Endothelial cell (in vitro differentiated cells): ENCODE data around the gene TSBP1. TPM values are rescaled to one million over a fixed set of nuclear protein-coding genes. Genes with fewer than 3 reads are reported as not detected.

Experiments
- DNase-seq: peaks from one replicate; pipeline ENCODE4 v3.0.0; 2021; ENCODE audit warnings: low spot score
- H3K27ac Mint-ChIP-seq: one replicate; pipeline ENCODE4 v1.8.0; 2021; ENCODE audit warnings: mixed read lengths, inconsistent platforms; ENCODE audit not compliant: unreplicated experiment
- H3K27me3 Mint-ChIP-seq: one replicate; pipeline ENCODE4 v1.8.0; 2021; ENCODE audit warnings: mild to moderate bottlenecking, moderate library complexity, mixed read lengths, inconsistent platforms; ENCODE audit not compliant: unreplicated experiment
- H3K36me3 Mint-ChIP-seq: one replicate; pipeline ENCODE4 v1.8.0; 2021; ENCODE audit warnings: mild to moderate bottlenecking, low read depth, mixed read lengths, inconsistent platforms; ENCODE audit not compliant: unreplicated experiment
- H3K4me1 Mint-ChIP-seq: one replicate; pipeline ENCODE4 v1.8.0; 2021; ENCODE audit warnings: mild to moderate bottlenecking, mixed read lengths, inconsistent platforms; ENCODE audit not compliant: unreplicated experiment
- H3K4me3 Mint-ChIP-seq: one replicate; pipeline ENCODE4 v1.8.0; 2021; ENCODE audit warnings: mild to moderate bottlenecking, mixed read lengths, inconsistent platforms; ENCODE audit not compliant: unreplicated experiment
- H3K9me3 Mint-ChIP-seq: one replicate; pipeline ENCODE4 v1.8.0; 2021; ENCODE audit warnings: mixed read lengths, inconsistent platforms; ENCODE audit not compliant: unreplicated experiment
- long read RNA-seq: library from polyadenylated mRNA; unstranded; transcript quantifications from one replicate; pipeline ENCODE4 v2.0.0, GENCODE V29; 2020; ENCODE audit not compliant: unreplicated experiment
- total RNA-seq: library from RNA; stranded (reverse); fragmentation: NEBNext Ultra II Directional; extraction: Animal tissue kit (Norgen Biotek cat#: 25700); gene quantifications from one replicate; pipeline ENCODE4 v1.2.1, GENCODE V29; 2021; ENCODE audit not compliant: unreplicated experiment
- TF ChIP-seq, protein P1 (sequence below): fragments of 200-600 bp; sonication (generic); IDR thresholded peaks from one replicate; pipeline ENCODE4 v1.5.0; 2021; ENCODE audit warnings: antibody characterized with exemption; ENCODE audit not compliant: unreplicated experiment

TSBP1 gene, protein sequence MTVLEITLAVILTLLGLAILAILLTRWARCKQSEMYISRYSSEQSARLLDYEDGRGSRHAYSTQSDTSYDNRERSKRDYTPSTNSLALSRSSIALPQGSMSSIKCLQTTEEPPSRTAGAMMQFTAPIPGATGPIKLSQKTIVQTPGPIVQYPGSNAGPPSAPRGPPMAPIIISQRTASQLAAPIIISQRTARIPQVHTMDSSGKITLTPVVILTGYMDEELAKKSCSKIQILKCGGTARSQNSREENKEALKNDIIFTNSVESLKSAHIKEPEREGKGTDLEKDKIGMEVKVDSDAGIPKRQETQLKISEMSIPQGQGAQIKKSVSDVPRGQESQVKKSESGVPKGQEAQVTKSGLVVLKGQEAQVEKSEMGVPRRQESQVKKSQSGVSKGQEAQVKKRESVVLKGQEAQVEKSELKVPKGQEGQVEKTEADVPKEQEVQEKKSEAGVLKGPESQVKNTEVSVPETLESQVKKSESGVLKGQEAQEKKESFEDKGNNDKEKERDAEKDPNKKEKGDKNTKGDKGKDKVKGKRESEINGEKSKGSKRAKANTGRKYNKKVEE
- total RNA-seq, result not detected
- long read RNA-seq, result 0 reads

DNA sequence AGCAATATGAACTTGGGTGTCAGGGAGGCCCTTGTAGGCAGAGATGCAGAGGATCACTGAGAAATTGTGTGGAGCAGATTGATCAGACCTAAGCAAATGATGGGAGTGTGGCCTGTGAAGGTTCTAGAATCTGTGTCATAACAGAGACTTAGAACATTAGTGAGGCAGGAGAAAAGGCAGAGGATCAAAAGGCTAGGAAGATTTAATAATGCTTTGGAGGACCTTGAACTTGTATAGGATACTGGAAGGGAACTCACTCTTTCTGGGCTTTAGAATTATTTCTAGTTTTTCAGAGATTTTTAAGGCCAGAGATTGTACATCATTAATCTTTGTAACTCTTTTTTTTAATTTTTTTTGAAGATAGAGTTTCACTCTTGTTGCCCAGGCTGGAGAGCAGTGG, at the start of gene TSBP1:
TSS of gene TSBP1 (minus strand) at position 101 of the 400 bp plus-strand sequence. CDS start 197 bp downstream, outside the sequence.
- Mint-ChIP-seq H3K4me3 (no peak within 1 kb of the TSS), H3K27me3 (no peaks in the 10 kb centered on the region), H3K36me3 (no peaks in the 10 kb centered on the region), H3K27ac (peak within 1 kb of the TSS; percentile 72), H3K9me3 (no peaks in the 10 kb centered on the region), H3K4me1 (peaks cover 12% of the 10 kb centered on the region)
- TF ChIP-seq, protein P1, sequence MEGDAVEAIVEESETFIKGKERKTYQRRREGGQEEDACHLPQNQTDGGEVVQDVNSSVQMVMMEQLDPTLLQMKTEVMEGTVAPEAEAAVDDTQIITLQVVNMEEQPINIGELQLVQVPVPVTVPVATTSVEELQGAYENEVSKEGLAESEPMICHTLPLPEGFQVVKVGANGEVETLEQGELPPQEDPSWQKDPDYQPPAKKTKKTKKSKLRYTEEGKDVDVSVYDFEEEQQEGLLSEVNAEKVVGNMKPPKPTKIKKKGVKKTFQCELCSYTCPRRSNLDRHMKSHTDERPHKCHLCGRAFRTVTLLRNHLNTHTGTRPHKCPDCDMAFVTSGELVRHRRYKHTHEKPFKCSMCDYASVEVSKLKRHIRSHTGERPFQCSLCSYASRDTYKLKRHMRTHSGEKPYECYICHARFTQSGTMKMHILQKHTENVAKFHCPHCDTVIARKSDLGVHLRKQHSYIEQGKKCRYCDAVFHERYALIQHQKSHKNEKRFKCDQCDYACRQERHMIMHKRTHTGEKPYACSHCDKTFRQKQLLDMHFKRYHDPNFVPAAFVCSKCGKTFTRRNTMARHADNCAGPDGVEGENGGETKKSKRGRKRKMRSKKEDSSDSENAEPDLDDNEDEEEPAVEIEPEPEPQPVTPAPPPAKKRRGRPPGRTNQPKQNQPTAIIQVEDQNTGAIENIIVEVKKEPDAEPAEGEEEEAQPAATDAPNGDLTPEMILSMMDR, result no peak
- DNase-seq, result no peak

DNA sequence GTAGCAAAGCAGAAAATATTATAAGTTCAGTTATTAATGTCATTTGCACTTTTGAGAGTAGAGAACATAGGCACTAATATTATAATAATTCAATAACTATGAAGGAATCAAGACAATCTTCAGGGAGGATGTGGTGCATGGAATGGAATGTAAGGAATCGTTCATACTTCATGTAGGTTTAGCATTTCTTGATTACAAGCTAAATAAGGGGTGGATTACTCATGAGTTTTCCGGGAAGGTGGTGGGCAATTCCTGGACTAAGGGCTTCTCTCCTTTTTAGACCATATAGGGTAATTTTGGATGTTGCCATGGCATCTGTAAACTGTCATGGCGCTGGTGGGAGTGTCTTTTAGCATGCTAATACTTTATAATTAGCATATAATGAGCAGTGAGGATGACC, 44.3 kb upstream of the TSBP1 start:
- TF ChIP-seq, protein P1, result no peak
- DNase-seq, result no peak
- no peaks in the 10 kb centered on the region for H3K27me3 Mint-ChIP-seq
- no peaks in the 10 kb centered on the region for H3K9me3 Mint-ChIP-seq
- H3K27ac Mint-ChIP-seq, result no peak overlapping the region
- H3K4me3 Mint-ChIP-seq, result no peak overlapping the region
- H3K36me3 Mint-ChIP-seq, result no peaks in the 10 kb centered on the region
- H3K4me1 Mint-ChIP-seq, result peaks cover 8% of the 10 kb centered on the region

DNA sequence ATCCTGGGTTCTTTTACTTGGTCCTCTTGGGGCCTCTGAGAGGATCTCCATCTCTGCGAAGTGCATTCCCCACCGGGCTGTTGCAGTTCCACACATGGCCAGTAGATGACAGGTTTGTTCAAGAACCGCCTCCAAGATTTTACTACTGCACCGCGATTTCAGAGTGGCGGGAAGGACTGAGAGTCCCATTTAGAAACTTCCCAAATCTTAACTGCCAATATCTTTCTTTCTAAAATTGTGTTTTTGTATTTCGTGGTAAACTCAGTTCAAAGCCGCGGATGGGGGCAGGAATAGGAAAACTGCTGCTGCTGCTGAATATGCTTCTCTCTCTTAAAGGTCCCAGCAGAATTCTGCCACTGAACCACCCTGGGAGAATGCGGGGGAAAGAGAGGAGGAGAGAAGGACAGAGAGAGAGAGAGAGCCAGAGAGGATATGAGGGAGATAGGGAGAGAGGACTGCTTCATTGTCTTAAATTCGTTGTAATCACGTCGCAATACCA, 43.9 kb upstream of the TSBP1 start:
- TF ChIP-seq, protein P1, result peak; percentile 84
- H3K4me1 Mint-ChIP-seq, result peaks cover 8% of the 10 kb centered on the region
- no peak overlapping the region for H3K27ac Mint-ChIP-seq
- H3K4me3 Mint-ChIP-seq, result no peak overlapping the region
- no peaks in the 10 kb centered on the region for H3K27me3 Mint-ChIP-seq
- DNase-seq, result peak; percentile 75
- H3K36me3 Mint-ChIP-seq, result no peaks in the 10 kb centered on the region
- no peaks in the 10 kb centered on the region for H3K9me3 Mint-ChIP-seq

DNA sequence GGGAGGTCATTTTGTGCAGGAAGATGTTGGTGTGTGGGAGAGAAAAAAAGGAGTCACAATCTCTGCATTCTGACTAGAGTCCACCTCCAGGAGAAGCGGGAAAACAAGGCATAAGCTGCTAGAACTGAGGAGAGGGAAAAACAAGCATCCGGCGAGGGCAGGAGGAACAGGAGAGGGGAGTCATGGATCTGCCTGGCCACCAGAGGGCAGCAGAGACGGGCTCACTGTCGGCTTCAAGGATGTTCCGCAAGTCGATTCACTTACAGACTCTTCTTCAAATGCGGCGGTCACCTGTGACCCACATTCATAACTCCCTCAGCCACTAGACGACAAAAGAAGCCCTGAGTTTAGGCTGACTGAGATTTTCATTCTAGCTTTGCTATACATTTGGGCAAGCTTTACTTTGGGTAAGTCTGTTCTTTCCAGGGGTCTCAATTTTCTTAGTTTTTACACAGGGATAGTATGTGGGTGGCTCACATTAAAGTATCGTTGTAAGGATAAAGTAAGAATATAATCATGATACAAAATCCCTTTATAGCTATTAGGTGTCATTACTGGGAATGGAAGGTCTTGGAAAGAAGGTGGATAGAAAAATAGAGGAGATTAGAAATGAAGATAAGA, 41.8 kb upstream of the TSBP1 start:
- TF ChIP-seq, protein P1, result peak; percentile 80
- peak; percentile 87 for DNase-seq
- no peaks in the 10 kb centered on the region for H3K36me3 Mint-ChIP-seq
- H3K9me3 Mint-ChIP-seq, result no peaks in the 10 kb centered on the region
- H3K4me3 Mint-ChIP-seq, result no peak overlapping the region
- peaks cover 8% of the 10 kb centered on the region for H3K4me1 Mint-ChIP-seq
- H3K27me3 Mint-ChIP-seq, result no peaks in the 10 kb centered on the region
- H3K27ac Mint-ChIP-seq, result no peak overlapping the region
